Measurements from ENCODE around the gene TSPAN18.

The TSPAN18 gene

GRCh38 chr11:44926036-44926435 lies 199.3 kb downstream of the TSPAN18 start:
- DNase-seq: no peak

GRCh38 chr11:44927174-44927661 lies 200.5 kb downstream of the TSPAN18 start:
- peak; percentile 71 to 73 for DNase-seq

DNA sequence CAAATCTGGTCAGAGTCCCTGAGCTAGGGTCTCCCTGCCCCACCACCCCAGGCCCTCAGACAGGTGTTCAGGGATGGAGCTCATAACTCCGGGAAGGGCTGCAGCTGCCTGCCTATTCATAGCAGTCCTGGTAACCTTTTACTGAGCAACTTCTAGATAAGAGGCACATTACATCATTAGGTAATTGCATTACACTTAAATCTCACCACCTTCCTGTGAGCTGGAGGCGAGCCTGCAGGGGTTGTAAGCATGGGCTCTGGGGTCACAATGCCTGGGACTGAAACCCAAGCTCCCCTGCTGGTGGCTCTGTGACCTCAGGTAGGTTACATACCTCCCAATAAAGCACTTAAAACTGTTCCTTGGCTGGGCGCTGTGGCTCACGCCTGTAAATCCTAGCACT lies 201.4 kb downstream of the TSPAN18 start:
- no peak for DNase-seq

- no peak for DNase-seq
Measured at GRCh38 chr11:44928816-44929215, 202.1 kb downstream of the TSPAN18 start.

DNA sequence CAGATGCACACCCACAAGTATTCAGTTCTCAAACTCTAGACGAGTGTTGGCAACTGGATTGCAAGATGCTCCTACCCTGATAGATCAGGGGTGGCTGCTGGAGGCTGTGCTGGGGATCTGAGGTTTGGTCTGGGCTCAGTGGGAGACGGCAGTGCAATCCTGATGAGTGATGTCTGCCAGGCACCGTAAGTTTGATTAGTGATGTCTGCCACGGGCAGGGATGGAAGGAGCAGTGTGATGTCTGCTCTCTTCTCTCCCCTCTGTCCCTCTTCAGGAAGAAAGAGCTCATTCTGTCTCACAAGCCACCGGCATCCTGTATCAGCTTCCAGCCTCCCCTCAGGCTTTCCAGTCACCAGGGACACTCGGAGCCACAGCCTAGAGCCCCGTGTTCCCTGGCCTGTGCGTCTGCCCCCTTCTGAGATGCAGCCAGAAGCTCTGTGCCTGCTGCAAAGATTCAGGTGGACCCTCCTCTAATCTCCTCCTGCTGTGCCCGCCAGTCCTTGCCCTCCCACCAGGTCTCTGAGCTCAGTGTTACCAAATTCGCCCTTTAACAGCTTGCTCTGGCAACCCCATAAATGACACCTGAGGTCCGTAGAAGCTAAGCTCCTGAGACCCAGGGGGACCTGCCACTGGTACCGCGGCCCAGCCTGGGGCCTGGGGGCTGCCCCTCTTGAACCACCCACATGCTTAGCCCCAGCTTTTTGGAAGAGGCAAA lies 204.0 kb downstream of the TSPAN18 start:
- no peak for DNase-seq

DNA sequence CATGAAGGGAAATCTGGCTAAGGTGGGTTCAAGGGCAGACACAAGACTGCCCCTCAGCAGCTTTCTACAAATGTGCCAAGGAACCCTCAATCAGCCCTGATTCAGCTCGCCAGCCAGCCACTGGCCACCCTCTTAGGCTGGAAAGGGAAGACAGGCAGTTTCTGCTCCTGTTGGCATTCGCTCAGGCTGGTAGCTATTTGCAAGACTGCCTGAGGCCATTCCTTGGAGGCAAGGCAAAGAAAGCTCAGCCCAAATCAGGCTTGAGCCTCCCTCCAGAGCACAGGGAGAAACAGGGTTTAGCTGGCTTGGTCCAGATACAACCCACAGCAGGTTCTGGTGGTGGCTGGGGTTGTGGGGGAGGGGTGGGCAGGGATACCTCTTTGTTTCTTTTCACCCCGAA lies 204.7 kb downstream of the TSPAN18 start:
- no peak for DNase-seq

- DNase-seq: no peak
Measured at GRCh38 chr11:44934110-44934509, 207.3 kb downstream of the TSPAN18 start.

GRCh38 chr11:44934735-44935250 lies 208.0 kb downstream of the TSPAN18 start:
- DNase-seq: no peak

DNA sequence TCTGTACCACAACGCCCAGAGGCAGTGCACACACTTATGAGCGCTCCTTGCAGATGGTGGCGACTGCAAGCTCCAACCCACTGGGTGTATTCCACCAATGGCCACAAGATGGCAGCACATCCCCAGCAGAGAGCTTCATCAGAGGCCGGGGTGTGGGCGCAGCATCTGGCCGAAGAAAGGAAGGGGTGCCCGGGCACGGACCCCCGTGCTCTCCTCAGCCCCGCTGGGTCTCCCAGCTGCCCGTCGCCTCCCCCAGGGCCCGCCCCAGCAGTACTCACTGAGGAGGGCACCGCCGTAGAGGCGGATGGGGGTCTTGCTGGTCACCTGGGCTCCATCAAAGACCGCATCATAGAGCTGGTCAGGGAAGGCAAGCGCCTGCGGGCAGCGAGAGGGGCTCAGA lies 209.8 kb downstream of the TSPAN18 start:
- peak; percentile 87 to 89 for DNase-seq

DNA sequence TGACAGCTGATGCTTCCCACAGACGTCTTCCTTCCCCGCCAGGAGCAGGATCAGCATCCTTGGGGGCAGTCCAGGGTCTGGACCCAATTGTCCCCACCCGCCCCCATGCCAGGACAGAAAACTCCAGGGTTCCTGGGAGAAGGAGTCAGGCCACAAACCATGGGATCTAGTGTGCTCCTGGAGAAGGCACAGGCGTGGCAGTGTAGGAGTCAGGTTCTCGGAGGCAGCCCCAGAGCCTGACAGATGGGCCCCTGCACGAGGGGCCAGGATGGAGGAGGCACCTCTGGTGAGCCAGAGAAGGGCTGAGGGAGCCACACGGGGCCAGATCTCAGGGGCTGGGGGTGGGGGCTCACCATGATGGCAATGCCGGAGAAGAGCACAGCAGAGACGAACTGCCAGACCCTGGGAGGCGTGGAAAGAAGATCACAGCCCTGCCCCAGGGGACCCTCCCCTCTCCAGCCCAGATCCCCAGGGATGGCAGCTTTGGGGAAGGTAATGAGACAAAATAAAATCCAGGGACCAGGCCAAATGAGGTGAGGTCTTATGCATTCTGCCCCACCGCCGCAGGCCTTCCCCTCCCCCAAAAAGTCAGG lies 210.3 kb downstream of the TSPAN18 start:
- no peak for DNase-seq

DNA sequence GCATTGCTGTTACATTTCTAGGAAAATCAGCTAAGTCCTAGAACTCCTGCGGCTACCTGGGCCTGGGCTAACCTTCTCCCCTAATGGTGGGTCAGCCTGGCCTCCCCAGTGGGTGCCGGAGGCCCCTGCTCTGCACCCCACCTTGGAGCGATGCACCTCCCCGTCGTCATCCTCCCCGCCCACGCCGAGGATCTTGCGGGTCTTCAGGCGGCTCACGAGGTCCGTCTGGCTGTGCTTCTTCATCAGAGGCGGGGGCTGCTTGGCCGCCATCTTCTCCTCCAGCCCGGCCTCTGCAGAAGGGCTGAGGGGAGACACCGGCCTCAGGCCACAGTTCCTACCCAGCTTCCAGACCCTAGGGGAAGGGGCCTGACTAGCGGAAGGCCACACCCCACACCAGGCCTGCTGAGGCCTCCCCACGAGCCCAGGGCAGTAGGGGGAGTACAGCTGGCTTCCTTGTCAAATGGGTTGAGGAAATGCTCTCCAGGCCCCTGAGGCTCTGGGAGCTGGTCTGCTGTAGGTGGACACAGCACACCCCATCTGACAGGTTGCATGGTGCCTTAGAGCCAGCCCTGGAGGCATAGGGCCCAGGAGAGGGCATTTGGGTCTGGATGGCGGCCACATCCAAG lies 211.4 kb downstream of the TSPAN18 start:
- no peak for DNase-seq

DNA sequence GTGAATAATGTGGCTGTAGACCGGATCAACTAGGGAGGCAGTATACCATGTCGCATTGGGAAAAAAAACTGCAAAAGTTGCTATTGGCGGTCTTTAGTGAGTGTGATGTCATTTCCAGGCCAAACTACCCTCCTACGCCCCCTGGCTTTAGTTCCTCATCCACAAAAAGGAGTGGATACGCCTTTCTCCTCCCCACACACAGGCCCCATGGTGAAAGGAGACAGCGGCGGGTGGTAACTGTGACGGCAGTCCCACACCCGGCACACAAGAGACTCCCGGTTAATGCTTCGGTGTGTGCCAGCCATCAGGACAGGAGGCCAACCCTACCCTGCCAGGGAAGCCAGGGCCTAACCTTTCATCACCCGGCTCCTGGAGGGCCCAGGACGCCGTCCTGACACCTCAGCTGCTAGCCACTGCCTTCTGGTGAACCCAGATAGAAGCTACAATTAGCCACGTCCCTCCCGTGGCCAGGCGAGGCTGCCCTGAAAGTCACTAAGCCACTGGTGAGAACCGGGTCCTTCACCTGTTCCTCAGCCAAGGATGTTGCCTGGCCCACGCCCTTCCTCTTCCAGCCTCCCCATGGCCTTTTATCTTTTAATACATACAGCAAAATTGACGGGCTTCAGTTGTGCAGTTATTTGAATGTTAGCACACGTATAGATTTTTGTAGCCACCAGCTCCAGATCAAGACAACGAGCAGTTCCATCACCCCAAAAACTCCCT lies 213.1 kb downstream of the TSPAN18 start:
- no peak for DNase-seq

- no peak for DNase-seq
Measured at GRCh38 chr11:44940404-44940803, 213.6 kb downstream of the TSPAN18 start.

- no peak for DNase-seq
Measured at GRCh38 chr11:44940835-44941234, 214.1 kb downstream of the TSPAN18 start.

- no peak for DNase-seq
Measured at GRCh38 chr11:44941259-44942021, 214.7 kb downstream of the TSPAN18 start.

DNA sequence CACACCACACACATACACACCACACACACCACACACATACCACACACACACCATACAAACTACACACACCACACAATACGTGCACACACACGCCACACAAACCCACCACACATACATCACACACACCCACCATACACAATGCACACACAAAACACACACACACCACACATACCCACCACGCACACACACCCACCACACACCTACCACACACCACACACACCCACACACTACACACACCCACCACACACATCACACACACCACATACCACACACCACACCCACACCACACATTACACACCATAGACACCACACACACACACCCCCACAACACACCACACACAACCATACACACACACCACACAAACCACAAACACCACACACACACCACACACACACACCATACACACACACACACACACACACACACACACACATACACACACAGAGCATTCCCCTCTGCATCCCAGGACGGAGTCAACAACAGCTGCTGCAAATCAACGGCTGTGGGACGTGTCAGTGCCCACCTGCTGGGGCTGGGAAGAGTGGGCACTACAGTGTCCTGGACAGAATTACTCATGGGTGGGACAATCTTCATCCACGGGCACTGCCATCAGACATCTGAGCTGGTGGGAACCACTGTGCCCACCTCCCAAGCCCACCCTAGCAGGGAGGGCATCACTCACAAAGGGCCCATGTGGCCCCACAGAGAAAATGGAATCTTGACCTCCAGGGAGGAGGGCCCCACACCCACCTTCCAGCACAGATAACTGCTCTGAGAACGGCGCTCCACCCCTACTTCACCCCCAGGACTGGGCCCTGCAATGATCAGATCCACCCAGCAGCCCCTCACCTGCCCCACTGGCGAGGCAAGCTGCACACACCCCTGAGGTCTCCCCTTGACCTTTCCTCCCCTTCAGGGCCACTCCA lies 215.5 kb downstream of the TSPAN18 start:
- no peak for DNase-seq

GRCh38 chr11:44943118-44943517 lies 216.4 kb downstream of the TSPAN18 start:
- peak; percentile 39 to 57 for DNase-seq

GRCh38 chr11:44943696-44944095 lies 216.9 kb downstream of the TSPAN18 start:
- no peak for DNase-seq

- no peak for DNase-seq
Measured at GRCh38 chr11:44944181-44944852, 217.6 kb downstream of the TSPAN18 start.

DNA sequence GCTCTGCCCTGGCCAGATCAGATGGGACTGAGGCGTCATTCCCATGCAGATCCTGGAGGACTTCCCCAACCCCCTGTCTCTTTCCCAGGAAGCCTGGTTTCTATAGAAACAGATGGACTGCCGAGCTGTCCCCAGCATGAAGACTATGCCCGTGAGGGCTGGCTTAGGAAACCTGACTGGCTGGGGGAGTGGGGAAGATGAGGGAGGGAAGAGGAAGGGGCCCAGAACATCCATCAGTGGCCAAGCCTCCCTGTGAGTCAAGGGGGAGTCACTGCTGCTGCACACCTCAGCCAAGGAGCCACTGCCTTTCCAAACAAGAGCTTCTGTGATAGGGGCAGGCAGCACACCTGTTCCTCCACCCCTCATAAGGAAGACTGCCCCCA lies 218.1 kb downstream of the TSPAN18 start:
- DNase-seq: no peak

GRCh38 chr11:44945666-44946065 lies 218.9 kb downstream of the TSPAN18 start:
- DNase-seq: no peak
